ENCODE measurements around the gene NEK4. TPM values are rescaled to one million over a fixed set of nuclear protein-coding genes. Genes with fewer than 3 reads are reported as not detected.
"Not testable (repeated sequence)": the region's sequence is repeated elsewhere in the genome, so short reads cannot be mapped to it uniquely, and the experiment has no call there.

The NEK4 gene
- polyA plus RNA-seq, 4 donors, result 18.8 to 30.7 (median 27.4) TPM

GRCh38 chr3:52679811-52680210 lies 90.9 kb downstream of the NEK4 start:
- no peak for DNase-seq (ENCODE audit: low read depth in 4 of 4, low spot score in 3 of 4)

DNA sequence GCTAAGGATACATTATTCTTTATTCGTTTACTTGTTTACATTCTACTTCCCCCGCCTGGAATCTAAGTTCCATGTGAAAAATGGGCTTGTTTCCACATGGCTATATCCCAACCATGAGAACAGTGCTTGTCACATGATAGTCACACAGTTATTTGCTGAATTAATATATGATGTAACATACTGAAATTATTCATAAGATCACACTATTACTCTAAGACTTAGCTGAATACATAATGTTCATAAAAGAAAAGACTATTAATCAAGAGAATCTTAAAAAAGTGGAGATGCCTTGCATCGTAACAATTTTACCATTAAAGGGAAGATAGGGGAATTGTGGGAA lies 91.6 kb downstream of the NEK4 start:
- no peak for DNase-seq (ENCODE audit: low read depth in 4 of 4, low spot score in 3 of 4)

DNA sequence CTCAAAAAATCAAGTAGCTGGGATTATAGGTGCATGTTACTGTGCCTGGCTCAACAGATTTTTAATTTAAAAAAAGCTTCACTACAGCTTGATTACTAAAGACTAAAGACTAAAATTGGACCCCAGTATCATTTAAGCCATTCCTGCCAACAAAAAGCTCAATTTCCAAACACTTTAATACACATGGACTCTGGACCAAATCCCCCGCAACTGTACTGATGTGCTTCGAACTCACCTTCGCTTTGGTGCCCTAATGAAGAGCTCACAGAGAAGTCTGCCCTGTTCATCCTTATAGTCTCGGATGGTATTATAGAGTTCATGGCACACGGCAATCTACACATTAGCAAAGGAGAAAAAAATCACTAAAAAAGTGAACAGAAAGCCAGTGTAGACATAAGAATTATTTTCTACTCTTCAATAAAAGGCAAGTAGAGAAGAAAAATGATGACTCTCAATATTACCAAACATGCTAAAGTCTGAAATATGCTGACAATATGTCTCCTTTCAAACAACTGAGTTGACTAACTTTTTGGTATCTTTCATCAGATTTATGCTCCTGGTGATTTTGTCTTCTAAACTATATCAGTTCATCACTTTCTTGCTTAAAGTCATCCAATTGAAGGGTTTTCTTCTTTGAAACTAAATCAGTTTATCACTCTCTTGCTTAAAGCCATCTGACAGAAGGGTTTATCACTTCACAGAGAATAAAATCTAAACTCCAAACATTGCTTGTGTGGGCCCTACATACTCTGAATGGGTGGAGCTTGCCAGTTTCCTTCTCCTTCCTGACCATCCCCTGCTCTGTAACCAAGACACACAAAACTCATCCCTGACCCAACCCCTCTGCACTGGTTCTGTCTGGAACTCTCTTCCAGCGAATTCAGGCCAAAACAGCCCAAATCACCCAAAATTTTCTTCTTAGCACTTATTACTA lies 92.2 kb downstream of the NEK4 start:
- no peak for DNase-seq (ENCODE audit: low read depth in 4 of 4, low spot score in 3 of 4)

DNA sequence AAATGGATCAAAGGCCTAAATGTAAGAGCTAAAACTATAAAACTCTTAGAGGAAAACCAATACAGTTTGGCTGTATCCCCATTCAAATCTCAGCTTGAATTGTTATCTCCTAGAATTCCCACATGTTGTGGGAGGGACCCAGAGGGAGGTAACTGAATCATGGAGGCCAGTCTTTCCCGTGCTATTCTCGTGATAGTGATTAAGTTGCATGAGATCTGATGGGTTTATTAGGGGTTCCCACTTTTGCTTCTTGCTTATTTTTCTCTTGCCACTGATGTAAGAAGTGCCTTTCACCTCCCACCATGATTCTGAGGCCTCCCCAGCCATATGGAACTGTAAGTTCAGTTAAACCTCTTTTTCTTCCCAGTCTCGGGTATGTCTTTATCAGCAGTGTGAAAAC lies 94.5 kb downstream of the NEK4 start:
- not testable (repeated sequence) for DNase-seq (ENCODE audit: low read depth in 4 of 4, low spot score in 3 of 4)

DNA sequence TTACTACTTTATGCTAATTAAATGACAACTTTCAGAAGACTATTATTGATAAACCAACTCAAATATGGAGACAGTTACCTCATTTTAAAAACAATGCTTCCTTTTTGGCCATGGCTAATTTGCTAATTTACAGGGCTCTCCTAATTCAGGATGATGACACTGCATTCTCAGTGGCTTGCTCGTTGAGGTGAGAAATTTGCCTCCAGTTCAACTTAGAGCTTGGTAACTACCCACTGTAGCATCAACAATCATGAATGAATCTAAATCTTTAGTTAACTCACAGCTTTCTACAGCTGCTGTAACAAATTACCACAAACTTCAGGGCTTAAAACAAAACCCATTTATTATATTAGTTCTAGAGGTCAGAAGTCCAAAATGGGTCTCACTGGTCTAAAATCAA lies 99.1 kb downstream of the NEK4 start:
- DNase-seq (ENCODE audit: low read depth in 4 of 4, low spot score in 3 of 4), result no peak

DNA sequence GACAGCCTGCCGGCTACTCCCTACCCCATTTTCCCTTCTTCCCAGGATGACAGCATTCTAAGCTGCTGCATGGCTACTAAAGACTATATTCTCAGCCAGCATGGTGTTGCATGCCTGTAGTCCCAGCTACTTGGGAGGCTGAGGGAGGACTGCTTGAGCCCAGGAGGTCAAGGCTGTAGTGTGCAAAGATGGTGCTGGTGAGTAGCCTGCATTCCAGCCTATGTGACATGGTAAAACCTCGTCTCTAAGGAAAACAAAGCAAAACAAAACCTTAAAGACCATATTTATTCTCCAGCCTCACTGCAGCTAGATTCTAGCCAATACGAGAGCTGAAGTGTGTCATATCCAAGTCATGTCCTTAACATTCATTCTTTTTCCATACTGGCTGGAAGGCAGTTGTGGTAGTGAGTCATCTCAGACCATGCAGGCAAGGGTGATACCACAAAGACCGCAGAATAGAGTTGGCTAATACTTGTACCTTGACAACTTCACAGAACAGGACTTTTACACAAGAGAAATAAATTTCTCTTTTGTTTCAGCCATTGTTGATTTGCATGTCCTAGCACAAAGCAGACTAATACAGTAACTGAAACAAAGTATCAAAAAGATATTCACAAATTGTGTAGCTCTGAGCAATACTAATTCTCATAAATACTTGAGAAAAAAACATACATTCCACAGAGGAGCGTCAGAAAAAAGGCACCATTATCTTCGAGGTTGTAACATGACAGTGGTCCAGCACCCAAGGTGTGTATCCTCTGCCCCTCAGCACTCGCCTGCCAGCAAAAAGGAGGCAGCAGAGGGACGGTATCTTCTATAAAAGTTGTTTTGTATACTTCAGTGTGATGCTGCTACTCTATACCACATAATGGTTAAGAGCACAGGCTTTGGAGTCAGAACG lies 99.9 kb downstream of the NEK4 start:
- no peak for DNase-seq (ENCODE audit: low read depth in 4 of 4, low spot score in 3 of 4)

DNA sequence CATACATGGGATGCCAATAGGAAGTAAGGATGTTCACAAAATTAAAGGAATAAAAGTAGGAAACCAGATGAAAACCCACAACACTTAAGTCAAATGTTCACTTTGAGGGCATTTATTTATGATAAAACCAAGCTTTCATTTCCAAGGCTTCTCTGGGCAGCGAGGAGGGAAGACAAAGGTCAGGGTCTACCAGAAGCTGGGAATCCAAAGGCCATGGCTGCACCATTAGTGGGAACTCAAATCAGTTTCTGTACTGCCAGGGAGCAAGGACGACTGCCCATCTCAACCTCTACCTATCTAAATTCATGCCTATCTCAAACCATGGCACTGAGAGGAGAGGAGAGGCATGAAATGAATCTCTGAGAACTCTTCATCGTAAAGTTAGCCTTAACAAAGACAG lies 107.6 kb downstream of the NEK4 start:
- no peak for DNase-seq (ENCODE audit: low read depth in 4 of 4, low spot score in 3 of 4)

DNA sequence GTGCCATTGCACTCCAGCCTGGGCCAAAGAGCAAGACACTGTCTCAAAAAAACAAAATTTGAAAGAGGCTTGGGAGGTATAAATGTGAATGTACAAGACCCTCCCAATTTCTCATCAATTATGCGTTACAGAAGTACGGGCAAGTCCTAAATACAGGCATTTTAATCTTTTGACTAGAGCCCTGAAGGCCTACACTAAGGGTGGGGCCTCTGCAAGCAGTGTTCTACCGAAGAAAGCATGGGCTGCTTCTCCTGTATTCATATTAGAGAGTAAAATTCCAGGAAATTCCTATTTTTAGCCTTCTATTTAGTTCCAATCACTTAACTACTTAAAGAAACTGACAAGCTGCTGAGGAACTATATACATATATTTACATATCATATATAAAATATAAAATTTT lies 110.7 kb downstream of the NEK4 start:
- no peak for DNase-seq (ENCODE audit: low read depth in 4 of 4, low spot score in 3 of 4)

Other genes starting within 250 kb of the NEK4 start
- gene NT5DC2, start 237.1 kb downstream of the NEK4 start, polyA plus RNA-seq (ENCODE audit: insufficient read length in 4 of 4), result 100 to 1,000 TPM in 3 of 4 donors, 10 to 100 TPM in 1; 97.3 to 156 (median 147) TPM
- gene UQCC5, start 234.3 kb downstream of the NEK4 start, polyA plus RNA-seq (ENCODE audit: insufficient read length in 4 of 4), result 10 to 100 TPM; 12.2 to 23.4 (median 14.8) TPM
- gene PBRM1, start 85.0 kb downstream of the NEK4 start, polyA plus RNA-seq (ENCODE audit: insufficient read length in 4 of 4), result 10 to 100 TPM; 57.9 to 66.9 (median 61.1) TPM
- gene GNL3, start 84.9 kb downstream of the NEK4 start, polyA plus RNA-seq (ENCODE audit: insufficient read length in 4 of 4), result 100 to 1,000 TPM in 3 of 4 donors, 10 to 100 TPM in 1; 80.6 to 118 (median 114) TPM
- 100 to 1,000 TPM; 113 to 181 (median 138) TPM for gene GLT8D1, start 65.1 kb downstream of the NEK4 start, polyA plus RNA-seq (ENCODE audit: insufficient read length in 4 of 4)
- 100 to 1,000 TPM; 128 to 171 (median 160) TPM for gene SPCS1, start 64.8 kb downstream of the NEK4 start, polyA plus RNA-seq (ENCODE audit: insufficient read length in 4 of 4)
- 1 to 10 TPM in 1 of 4 donors, under 1 TPM in 1, not detected in 2; 0.38 to 6.3 TPM for gene ITIH1, start 6.7 kb upstream of the NEK4 start, polyA plus RNA-seq (ENCODE audit: insufficient read length in 4 of 4)
- gene ITIH3, start 23.9 kb upstream of the NEK4 start, polyA plus RNA-seq (ENCODE audit: insufficient read length in 4 of 4), result 10 to 100 TPM in 1 of 4 donors, 1 to 10 TPM in 3; 4.9 to 13.7 (median 7.8) TPM
- 1 to 10 TPM; 2.9 to 9.8 (median 5.6) TPM for gene ITIH4, start 59.7 kb upstream of the NEK4 start, polyA plus RNA-seq (ENCODE audit: insufficient read length in 4 of 4)
- gene MUSTN1, start 64.1 kb upstream of the NEK4 start, polyA plus RNA-seq (ENCODE audit: insufficient read length in 4 of 4), result 1 to 10 TPM in 1 of 4 donors, under 1 TPM in 2, not detected in 1; 0.34 to 1.7 (median 0.45) TPM
- 10 to 100 TPM; 12.5 to 18.0 (median 13.9) TPM for gene STIMATE, start 126.6 kb upstream of the NEK4 start, polyA plus RNA-seq (ENCODE audit: insufficient read length in 4 of 4)

Data from left renal pelvis (tissue), 4 donors.